Fibroblast of mammary gland (primary cell): ENCODE data around the gene AKAP6.

Experiments
- DNase-seq: peaks from one replicate; pipeline ENCODE4 v3.0.0-alpha.2; 2010; ENCODE audit warnings: low read depth
- H3K4me3 ChIP-seq: 2 replicates; pipeline ENCODE4 v1.5.1; 2011; ENCODE audit warnings: low read depth, mild to moderate bottlenecking, low read length, moderate library complexity; ENCODE audit not compliant: control insufficient read depth
- TF ChIP-seq, protein P1 (sequence below): conservative IDR thresholded peaks from 2 replicates; pipeline ENCODE4 v1.5.1; 2011; ENCODE audit warnings: low read depth, low read length, inconsistent platforms; ENCODE audit not compliant: control insufficient read depth, insufficient read depth

The AKAP6 gene

DNA sequence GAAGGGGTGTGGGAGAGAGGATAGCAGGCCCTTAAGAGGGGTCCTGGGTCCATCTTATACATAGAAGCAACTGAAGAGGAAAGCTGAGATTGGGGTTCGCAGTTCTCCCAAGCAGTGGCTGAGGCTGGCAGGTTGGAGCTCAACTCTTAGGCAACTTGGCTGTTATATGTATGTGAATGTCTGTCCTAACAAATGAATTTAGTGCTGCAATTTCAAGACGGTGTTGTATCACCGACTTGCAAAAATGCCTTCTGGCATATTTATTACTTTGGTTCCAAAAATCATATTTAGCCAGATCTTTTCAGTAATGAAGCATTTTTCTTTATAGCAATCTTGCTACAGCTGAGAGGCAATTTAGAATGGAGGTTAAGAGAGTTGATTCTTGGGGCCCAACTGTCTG lies 148.3 kb downstream of the AKAP6 start:
- H3K4me3 ChIP-seq = no peak overlapping the region
- no peak for DNase-seq
- TF ChIP-seq, protein P1, sequence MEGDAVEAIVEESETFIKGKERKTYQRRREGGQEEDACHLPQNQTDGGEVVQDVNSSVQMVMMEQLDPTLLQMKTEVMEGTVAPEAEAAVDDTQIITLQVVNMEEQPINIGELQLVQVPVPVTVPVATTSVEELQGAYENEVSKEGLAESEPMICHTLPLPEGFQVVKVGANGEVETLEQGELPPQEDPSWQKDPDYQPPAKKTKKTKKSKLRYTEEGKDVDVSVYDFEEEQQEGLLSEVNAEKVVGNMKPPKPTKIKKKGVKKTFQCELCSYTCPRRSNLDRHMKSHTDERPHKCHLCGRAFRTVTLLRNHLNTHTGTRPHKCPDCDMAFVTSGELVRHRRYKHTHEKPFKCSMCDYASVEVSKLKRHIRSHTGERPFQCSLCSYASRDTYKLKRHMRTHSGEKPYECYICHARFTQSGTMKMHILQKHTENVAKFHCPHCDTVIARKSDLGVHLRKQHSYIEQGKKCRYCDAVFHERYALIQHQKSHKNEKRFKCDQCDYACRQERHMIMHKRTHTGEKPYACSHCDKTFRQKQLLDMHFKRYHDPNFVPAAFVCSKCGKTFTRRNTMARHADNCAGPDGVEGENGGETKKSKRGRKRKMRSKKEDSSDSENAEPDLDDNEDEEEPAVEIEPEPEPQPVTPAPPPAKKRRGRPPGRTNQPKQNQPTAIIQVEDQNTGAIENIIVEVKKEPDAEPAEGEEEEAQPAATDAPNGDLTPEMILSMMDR = no peak

DNA sequence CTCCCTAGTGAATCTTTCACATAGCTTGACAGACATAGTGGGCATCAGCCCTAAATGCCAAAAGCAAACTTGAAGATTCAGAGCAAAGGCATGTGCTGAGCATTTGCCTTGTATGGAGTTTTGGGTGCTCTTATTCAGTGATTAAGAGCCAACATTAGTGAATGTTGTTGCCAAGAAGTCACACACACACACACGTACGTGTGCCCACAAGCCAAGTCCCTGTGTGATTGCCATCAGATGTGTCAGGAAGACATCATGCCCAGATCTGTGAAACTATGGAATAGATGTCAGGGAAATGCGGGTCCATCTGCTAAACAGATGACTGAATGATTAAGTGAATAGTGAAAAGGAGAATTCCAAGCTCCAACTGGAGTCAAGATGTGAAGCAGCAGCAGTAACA lies 149.0 kb downstream of the AKAP6 start:
- TF ChIP-seq, protein P1 = no peak
- peak; percentile 18 for DNase-seq
- H3K4me3 ChIP-seq = no peak overlapping the region

GRCh38 chr14:32480337-32480736 lies 151.2 kb downstream of the AKAP6 start:
- TF ChIP-seq, protein P1 = no peak
- DNase-seq = peak; percentile 24
- no peak overlapping the region for H3K4me3 ChIP-seq

GRCh38 chr14:32481707-32482106 lies 152.6 kb downstream of the AKAP6 start:
- TF ChIP-seq, protein P1 = no peak
- no peak for DNase-seq

GRCh38 chr14:32491416-32492016 lies 162.4 kb downstream of the AKAP6 start:
- no peak overlapping the region for H3K4me3 ChIP-seq
- TF ChIP-seq, protein P1 = no peak
- no peak for DNase-seq

More at GRCh38 chr14:32481707-32482106, 152.6 kb downstream of the AKAP6 start:
- no peak overlapping the region for H3K4me3 ChIP-seq

GRCh38 chr14:32492457-32492856 lies 163.4 kb downstream of the AKAP6 start:
- TF ChIP-seq, protein P1 = no peak
- no peak overlapping the region for H3K4me3 ChIP-seq
- DNase-seq = no peak
